Measurements from ENCODE around the gene DUSP1. TPM values are rescaled to one million over a fixed set of nuclear protein-coding genes. Genes with fewer than 3 reads are reported as not detected.
A peak's percentile ranks its signal among the peaks of the same experiment; 100 is the strongest.

The DUSP1 gene
- total RNA-seq, 1 donor from 2014 or later, result 150 TPM

DNA sequence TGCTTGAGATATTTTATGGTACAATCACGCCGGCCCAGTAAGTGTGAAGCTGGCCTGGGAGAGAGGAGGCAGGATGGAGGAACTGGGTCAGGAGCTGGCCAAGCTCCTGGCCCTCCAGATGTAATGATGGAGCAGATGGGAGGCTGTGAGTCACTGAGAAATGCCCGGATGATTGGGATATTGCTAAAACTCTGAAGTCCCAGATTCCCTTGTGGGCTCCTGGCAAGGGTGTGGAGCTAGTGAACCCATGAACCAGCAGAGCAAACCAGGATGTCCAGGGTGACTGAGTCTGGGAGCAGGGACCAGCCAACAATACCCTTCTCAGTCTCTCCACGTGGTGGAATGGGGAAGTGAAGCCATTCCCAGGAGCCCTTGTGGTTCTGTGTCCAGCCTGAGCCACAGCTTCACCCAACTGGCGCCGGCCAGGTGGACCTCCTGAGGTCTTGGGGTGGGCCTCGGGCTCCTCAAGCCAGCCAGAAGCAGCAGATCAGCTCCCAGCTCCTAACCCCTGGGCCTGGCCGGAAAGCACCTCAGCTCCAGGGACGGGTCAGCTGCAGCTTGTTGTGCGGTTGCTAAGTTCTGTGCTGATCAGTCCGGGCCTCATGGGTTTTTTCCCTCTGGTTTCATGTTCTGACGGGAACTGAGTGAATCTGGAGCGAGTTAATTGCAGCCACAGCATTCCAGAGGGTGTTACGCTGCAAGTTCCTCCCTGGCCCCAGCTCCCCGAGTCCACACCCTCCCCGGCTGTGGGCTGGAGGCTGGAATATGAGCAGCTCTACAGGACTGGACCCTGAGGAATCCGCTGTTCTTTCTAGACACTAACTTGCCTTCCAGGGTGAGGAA lies 37.6 kb downstream of the DUSP1 start:
- Mint-ChIP-seq H3K4me3 (ENCODE audit: unreplicated experiment) (peak overlapping the region; percentile 59), H3K36me3 (ENCODE audit: low read depth) (no peaks in the 10 kb centered on the region), H3K9me3 (ENCODE audit: low read depth) (no peaks in the 10 kb centered on the region), H3K27ac (ENCODE audit: unreplicated experiment) (peak overlapping the region; percentile 97), H3K27me3 (ENCODE audit: low read depth) (no peaks in the 10 kb centered on the region), H3K4me1 (ENCODE audit: low read depth) (peaks cover 49% of the 10 kb centered on the region)
- peak; percentile 95 for DNase-seq (ENCODE audit: low spot score)
- TF ChIP-seq, protein P1, sequence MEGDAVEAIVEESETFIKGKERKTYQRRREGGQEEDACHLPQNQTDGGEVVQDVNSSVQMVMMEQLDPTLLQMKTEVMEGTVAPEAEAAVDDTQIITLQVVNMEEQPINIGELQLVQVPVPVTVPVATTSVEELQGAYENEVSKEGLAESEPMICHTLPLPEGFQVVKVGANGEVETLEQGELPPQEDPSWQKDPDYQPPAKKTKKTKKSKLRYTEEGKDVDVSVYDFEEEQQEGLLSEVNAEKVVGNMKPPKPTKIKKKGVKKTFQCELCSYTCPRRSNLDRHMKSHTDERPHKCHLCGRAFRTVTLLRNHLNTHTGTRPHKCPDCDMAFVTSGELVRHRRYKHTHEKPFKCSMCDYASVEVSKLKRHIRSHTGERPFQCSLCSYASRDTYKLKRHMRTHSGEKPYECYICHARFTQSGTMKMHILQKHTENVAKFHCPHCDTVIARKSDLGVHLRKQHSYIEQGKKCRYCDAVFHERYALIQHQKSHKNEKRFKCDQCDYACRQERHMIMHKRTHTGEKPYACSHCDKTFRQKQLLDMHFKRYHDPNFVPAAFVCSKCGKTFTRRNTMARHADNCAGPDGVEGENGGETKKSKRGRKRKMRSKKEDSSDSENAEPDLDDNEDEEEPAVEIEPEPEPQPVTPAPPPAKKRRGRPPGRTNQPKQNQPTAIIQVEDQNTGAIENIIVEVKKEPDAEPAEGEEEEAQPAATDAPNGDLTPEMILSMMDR (IDR thresholded peaks at IDR 0.05), result peak; percentile 29

DNA sequence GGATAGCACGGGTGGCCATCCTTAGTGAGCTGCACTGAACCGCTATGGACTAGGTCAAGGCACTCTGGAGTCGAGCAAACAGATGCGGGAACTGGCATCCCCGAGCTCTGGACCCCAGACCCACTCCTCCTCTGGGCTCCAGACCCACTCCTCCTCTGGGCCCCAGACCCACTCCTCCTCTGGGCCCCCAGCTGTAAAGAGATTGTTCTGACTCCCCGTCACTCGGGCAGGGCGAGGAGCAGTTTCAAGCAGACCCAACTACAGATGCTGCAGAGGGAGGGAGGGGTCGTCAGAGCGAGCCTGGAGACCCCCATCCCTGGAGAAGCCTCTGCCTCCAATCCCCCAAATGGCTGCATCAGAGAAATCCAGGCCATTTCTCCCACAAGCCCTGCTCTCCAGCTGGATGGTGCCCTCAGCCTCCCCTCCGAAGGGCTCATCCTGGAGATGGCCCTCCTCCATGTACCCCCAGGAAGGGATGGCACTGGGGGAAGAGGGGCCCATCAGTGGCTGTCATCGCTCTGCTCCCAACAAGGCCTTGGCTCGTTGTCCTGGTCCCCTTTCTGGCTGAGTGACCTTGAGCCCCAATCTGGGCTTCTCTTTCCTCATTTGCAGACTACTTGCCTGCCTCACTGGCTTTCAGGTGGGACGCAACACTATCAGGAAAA lies 38.7 kb downstream of the DUSP1 start:
- H3K9me3 Mint-ChIP-seq (ENCODE audit: low read depth), result no peaks in the 10 kb centered on the region
- DNase-seq (ENCODE audit: low spot score), result peak; percentile 67
- TF ChIP-seq, protein P1 (IDR thresholded peaks at IDR 0.05), result no peak
- peaks cover 49% of the 10 kb centered on the region for H3K4me1 Mint-ChIP-seq (ENCODE audit: low read depth)
- H3K27ac Mint-ChIP-seq (ENCODE audit: unreplicated experiment), result peak overlapping the region; percentile 97
- no peaks in the 10 kb centered on the region for H3K27me3 Mint-ChIP-seq (ENCODE audit: low read depth)
- H3K36me3 Mint-ChIP-seq (ENCODE audit: low read depth), result no peaks in the 10 kb centered on the region
- H3K4me3 Mint-ChIP-seq (ENCODE audit: unreplicated experiment), result no peak overlapping the region

DNA sequence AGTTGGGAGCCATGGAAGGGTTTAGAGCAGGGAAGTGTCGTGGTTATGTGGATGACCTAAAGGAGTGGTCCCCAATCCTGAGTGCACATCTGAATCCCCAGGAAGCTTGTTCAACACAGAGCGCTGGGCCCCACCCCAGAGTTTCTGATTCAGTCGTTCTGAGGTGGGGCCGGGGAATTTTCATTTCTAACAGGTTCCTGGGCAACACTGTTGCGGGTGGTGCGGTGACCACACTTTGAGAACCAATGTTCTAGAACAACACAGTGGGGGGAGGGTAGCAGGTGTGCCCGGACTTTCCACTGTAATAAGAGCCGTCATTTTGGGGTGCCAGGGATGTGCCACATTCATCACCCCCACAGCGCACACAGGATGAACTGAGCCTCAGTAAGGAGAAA lies 39.3 kb downstream of the DUSP1 start:
- H3K9me3 Mint-ChIP-seq (ENCODE audit: low read depth), result no peaks in the 10 kb centered on the region
- DNase-seq (ENCODE audit: low spot score), result peak; percentile 33
- peaks cover 45% of the 10 kb centered on the region for H3K4me1 Mint-ChIP-seq (ENCODE audit: low read depth)
- no peaks in the 10 kb centered on the region for H3K27me3 Mint-ChIP-seq (ENCODE audit: low read depth)
- peak overlapping the region; percentile 23 for H3K27ac Mint-ChIP-seq (ENCODE audit: unreplicated experiment)
- TF ChIP-seq, protein P1 (IDR thresholded peaks at IDR 0.05), result no peak
- H3K36me3 Mint-ChIP-seq (ENCODE audit: low read depth), result no peaks in the 10 kb centered on the region
- H3K4me3 Mint-ChIP-seq (ENCODE audit: unreplicated experiment), result no peak overlapping the region

DNA sequence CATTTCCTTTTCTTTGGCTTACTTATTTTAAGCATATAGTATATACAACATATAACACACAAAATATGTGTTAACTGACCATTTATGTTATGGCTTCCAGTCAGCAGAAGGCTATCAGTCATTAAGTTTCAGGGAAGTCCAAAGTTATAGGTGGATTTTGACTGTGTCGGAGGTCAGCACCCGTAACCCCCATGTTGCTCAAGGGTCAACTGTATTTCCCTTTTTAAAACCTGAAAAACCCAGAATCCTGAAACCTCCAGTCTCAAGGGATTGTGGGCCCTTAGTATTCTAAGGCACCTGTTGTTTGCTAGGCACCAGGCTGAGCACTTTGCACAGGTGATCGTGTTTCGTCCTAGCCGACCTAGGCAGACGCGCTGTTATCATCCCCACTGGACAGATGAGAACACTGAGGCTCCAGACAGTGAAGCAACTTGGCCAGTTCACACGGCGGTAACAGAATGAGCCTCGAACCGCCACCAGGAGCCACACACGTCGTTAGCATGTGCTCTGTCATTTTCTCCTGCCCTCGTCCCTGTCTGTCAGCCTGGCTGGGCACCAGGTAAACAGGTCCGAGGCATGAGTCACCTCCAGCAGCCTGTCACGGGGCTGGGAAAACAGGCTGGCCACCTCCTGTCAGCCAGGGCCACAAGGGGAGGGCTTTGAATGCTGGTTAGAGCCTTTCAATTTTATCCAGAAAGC lies 39.9 kb downstream of the DUSP1 start:
- peak overlapping the region; percentile 23 for H3K27ac Mint-ChIP-seq (ENCODE audit: unreplicated experiment)
- peaks cover 41% of the 10 kb centered on the region for H3K4me1 Mint-ChIP-seq (ENCODE audit: low read depth)
- TF ChIP-seq, protein P1 (IDR thresholded peaks at IDR 0.05), result no peak
- no peaks in the 10 kb centered on the region for H3K36me3 Mint-ChIP-seq (ENCODE audit: low read depth)
- H3K4me3 Mint-ChIP-seq (ENCODE audit: unreplicated experiment), result no peak overlapping the region
- H3K9me3 Mint-ChIP-seq (ENCODE audit: low read depth), result no peaks in the 10 kb centered on the region
- H3K27me3 Mint-ChIP-seq (ENCODE audit: low read depth), result no peaks in the 10 kb centered on the region
- peak; percentile 68 for DNase-seq (ENCODE audit: low spot score)

DNA sequence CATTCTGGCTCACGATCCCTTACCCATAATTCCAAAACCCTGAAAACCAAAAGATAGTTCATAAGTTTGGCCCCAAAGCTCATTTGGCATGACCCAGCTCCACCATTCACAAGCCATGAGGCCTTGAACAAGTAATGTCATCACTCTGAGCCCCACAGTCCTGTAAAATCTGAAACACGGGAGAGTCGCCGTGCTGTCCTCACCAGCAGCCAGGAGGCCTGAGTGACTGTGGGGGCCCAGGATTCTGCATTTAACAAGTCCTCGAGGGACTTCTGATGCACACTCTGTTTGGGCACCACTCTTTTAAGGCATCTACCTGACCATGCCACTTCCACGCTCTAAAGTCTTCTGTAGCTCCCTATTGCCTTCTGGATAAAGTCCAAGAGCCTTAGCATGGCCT lies 40.8 kb downstream of the DUSP1 start:
- H3K9me3 Mint-ChIP-seq (ENCODE audit: low read depth), result no peaks in the 10 kb centered on the region
- TF ChIP-seq, protein P1 (IDR thresholded peaks at IDR 0.05), result no peak
- H3K36me3 Mint-ChIP-seq (ENCODE audit: low read depth), result no peaks in the 10 kb centered on the region
- H3K27me3 Mint-ChIP-seq (ENCODE audit: low read depth), result no peaks in the 10 kb centered on the region
- peak; percentile 11 for DNase-seq (ENCODE audit: low spot score)
- H3K4me1 Mint-ChIP-seq (ENCODE audit: low read depth), result peaks cover 32% of the 10 kb centered on the region
- H3K4me3 Mint-ChIP-seq (ENCODE audit: unreplicated experiment), result no peak overlapping the region
- no peak overlapping the region for H3K27ac Mint-ChIP-seq (ENCODE audit: unreplicated experiment)
